HG03196 (cell line): Measurements from ENCODE around the gene MOBP.

Experiments used
- ATAC-seq: cut with Tn5 transposase; IDR thresholded peaks from one replicate; pipeline ENCODE4 v1.9.1; 2021; ENCODE audit not compliant: unreplicated experiment

The MOBP gene

DNA sequence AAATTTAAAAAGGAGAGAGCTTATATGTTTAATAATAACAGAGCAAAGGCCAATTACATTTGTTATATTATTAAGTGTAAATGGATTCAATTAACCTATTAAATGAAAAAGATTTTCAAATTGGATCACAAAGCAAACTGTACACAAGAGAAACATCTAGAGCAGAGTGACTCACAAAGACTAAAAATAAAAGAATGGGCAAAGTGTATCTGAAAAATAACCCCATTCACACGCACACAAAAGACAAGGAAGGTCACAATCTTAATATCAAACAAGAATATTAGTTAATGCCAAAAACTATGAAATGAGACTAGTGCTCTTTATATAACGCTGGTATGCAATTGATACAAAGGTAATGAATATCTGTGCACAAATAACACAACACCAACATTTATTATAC is 65.7 kb downstream of the MOBP start:
- ATAC-seq = no peak

DNA sequence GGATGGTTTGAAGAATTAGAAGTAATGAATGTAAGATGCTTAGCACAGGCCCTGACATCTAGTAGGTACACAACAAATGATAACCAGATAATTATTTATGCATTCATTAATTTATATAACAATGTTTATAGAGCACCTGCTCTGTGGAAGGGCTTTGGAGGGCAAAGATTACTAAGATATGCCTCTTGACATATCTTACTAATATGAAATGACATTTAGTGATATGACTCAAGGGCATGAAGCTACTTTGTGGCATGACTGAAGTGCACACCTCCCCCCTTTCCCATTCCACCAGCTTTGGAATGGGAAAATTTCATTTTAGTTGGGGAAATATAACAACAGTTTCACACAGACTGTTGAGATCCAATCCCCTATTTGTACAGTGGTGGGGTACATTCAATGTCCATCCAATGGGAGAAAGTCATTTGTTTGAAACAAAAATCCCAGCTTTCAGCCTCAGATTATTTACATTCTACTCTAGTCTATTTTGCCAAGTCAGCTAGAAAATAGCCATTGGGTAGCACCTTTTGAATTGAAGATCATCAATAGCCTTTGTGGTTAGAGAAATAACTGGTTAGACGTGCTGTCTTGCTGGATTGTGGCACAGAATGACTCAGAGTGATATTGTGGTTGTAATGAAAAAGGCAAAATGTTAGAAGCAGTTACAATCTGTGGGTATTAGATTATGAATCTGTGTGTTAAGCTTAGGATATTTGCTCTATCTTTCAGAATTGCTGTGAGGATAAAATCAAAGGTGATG is 72.9 kb downstream of the MOBP start:
- ATAC-seq = no peak

DNA sequence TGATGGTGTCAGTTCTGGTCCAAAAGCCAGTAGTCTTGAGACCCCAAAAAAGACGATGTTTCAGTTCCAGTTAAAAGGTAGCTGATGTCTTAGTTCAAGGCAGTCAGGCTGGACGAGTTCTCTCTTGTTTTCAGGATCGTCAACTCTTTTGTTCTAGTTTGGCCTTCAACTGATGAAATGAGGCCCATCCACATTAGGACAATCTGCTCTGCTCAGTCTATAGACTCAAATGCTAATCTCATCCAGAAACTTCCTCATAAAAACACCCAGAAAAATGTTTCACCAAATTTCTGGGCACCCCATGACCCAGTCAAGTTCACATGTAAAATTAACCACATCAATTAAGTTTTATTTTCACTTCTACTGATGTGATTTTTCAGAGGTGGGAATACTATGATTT is 74.0 kb downstream of the MOBP start:
- ATAC-seq = no peak

DNA sequence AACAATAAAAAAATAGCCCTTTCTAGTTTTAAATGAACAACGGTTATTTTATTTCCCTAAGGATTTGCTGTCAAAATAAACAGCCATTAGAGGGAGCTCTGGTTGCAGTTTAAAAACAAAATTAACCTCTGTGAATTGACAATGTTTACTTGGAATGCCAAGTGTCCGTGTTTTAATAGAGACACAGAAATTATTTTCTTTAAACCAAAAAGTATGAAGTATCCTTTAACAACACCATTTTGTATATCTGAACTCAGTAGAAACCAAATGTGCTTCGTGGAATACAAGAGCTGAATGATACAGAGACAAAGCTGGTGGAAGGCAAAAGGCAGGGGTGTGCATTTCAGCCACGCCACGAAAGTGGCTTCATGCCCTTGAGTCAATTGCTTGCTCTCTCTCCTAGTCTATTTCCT is 74.4 kb downstream of the MOBP start:
- no peak for ATAC-seq

DNA sequence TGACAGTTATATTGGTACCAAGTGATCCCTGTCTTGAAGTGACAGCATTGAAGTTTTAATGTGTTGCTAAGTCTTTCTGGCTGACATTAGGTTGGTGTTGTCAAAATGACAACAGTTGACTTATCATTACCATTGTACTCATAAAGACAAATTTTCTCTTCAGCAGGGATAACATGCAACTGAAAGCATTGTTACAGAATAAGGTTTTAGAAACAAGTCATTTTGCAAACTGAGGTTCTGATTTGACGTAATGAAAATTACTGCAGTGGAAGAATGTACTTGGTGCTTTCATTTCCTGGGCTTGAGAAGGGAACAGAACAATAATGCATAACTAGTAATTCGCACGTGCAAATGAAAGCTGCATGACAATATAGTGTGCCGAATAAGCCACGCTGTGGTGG is 75.1 kb downstream of the MOBP start:
- ATAC-seq = no peak

DNA sequence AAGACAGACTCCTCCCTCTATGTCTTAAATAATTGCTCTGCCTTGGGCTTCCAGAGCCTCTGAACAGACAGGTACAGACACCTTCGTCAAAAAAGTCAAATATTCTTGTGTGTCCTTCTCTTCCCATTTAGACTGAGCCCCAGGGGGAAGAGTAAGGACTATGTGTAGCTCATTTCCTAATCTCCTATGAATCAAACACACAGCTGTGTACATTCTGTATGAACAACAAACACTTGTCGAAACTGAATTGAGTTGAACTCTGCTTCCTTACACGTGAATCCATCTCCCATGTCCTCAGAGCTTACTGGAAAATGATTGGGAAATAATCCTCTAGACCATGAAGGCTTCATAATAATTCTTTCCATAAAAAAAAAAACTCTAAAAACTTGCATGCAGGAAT is 80.8 kb downstream of the MOBP start:
- ATAC-seq = no peak

DNA sequence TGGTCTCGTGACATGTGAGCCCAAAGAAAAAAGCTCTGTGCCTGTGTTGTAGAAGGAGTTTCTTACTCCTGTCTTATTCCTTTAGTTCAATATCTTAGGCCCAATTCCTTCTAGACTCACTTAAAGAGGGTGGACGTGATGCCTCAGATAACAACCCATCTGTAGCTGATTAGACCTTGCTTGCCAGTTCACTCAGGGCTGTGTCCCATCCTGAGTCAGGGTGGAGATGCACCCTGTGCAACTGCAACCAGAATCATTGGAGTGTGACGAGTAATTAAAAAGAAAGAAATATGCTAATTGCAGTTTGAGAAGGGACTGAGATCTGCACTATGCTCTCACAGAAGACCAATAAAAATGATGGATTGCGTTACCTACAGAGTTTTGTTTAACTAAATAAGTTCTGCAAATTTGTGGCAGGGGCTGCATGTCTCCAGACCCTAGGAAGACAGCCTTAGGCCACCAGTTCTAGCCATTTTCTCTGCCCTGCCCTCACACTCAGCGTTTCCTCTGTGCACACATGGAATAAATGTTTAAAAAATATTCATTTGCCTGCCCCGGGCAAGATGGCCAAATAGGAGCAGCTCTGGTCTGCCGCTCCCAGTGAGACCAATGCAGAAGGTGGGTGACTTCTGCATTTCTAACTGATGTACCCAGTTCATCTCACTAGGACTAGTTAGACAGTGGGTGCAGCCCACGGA is 83.0 kb downstream of the MOBP start:
- ATAC-seq = no peak
